HG02870 (cell line): Measurements from ENCODE around the gene ETS2.
"Not testable (repeated sequence)": the region's sequence is repeated elsewhere in the genome, so short reads cannot be mapped to it uniquely, and the experiment has no call there.

Experiments used
- ATAC-seq: cut with Tn5 transposase; IDR thresholded peaks from one replicate; pipeline ENCODE4 v1.9.1; 2021; ENCODE audit warnings: mild to moderate bottlenecking, moderate library complexity; ENCODE audit not compliant: unreplicated experiment

ETS2 gene

DNA sequence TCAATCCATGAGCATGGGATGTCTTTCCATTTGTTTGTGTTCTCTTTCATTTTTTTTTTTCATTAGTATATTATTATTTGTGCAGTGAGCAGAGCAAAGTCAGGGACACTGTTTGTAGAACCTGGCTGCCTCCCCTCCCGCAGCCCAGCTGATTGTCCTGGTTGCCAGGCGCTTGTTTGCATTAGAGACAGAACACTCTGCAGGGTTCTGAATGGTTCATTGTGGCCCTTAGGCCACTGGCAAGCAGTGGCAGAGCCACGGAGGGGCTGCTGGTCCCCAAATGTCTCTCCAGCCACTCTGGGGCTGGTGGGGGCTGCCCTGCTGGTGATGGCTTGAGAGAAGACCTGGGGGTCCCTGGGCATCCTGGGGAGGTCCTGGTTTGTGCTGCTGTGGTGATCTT lies 29.0 kb downstream of the ETS2 start:
- ATAC-seq: no peak

DNA sequence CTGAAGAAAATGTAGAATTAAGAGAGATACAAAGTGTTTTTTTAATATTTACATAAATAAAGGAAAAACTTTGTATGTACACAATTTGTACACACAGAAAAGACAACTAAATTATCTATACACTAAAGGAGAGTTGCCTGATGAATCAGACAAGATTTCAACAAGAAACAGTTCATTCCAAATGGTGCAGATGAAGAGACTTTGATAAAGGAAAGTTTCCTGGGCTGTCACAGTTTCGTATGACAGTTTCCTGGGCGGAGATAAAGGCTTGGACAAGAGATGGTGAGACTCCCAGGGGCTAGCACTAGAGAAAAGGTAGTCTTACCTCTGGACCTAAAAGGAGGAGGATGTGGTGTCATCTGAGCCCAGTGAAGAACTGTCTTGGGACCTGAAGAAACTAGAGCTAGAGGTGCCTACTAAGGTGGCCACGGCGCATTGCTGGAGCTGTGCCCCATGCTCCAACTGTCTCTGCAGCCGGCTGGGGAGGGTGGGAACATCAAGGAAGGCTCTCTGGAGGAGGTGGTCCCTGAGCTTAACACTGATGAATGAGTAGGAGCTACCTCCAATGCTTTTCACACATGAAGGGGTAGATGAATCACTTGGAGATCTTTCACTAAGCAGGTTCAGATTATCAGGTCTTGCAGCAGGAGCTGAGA lies 32.2 kb downstream of the ETS2 start:
- ATAC-seq: no peak

DNA sequence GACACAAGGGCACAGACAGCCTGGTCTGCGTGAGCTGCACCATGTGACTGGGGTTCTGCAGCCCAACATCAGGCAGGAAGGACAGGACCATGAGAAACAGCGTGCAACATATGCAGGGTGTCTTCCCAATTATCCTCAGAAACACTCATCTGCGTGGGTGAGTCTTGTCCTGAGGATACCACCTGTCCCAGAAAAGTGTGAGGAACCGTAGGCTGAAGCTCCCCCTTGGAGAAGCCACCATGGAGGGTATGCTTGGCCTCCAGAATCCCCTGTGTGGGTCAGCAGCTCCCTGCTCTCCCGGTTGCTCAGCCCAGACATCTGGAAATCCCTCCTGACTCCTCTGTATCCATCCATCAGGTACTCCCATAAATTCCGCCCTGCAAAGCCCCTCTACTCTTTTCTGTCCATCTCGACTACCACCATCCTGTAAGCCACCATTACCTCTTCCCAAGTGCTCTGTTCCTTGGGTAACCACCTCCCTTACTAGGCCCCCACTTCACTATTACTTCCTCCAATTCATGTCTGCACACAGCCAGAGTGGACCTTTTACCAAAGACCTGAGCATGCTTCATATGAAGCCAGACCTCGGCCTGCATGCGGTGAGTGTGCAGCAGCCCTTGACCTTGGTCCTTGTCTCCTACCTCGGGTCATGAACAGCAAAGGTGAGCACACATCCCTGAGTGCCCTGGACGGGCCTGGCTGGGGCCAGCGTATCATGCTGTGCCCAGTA lies 33.0 kb downstream of the ETS2 start:
- no peak for ATAC-seq

DNA sequence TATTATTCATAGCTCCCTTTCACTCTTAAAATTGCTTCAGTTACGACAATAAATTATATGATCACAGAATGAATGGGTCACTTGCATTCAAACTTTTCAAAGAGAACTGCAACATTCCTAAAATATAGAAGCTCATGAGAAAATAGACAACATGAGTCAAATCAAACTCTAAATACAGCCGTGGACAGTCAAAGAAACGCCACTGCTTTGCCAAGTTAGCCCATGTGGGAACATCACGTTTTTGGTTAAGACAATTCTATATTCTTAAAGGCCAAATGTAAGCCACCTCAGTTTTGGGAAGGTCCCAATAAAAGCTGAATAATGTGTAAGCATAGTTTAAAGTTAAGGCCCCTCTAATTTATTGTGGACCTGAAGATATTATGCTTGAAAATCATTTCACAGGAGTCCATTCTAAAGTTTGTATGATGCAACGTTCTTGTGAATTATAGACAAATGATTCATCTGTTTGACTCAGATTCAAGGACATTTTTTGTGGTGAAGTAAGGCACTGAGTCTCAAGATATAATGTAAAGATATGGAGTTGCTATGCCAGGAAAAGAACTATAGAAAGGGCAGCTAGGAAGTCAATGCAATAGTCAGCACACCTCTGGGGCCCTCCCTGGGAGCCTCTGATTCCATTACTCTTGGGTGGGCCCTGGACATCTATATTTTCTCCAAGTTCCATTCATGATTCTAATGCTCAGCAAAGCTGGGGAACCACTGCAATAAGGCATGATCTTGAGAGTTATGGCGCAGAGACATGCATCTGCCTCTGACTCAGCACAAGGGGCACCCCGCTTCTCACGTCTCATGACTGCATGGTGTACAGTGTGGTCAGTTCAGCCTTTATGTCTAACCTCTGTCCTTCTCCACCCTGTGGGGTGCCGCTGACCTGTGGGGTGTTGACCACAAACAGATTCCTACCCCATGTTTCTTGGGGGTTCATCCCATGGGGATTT lies 33.9 kb downstream of the ETS2 start:
- no peak for ATAC-seq

DNA sequence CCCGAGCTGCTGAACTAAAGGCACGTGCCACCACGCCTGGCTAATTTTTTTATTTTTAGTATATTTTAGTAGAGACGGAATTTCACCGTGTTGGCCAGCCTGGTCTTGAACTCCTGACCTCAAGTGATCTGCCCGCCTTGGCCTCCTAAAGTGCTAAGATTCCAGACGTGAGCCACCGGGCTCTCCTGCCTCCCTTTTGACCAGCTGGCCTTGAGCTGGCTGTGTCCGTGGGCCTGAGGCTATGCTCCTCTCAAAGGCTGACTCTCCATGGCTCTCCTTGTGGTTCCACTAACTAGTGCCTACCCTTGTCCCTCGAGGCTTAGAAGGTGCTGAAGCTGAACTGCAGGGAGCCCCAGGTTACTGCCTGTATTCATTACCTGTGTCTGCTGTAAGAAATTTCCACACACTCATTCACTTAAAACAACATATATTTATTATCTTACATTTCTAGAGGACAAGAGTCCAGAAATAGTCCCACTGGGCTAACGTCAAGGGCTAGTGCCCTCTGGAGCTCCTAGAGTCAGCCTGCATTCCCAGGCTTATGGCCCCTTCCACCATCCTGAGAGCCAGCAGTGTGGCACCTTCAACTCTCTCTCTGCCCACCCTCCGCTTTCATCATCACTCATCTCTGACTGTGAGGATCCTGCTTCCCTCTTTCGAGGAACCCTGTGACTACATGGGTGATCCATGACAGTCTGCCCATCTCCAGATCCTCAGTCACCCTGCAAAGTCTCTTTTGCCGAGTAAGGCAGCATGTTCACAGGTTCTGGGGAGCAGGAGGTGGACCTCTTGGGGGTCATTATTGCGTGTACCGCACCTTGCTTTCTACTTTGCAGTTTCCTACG lies 34.9 kb downstream of the ETS2 start:
- ATAC-seq: no peak

DNA sequence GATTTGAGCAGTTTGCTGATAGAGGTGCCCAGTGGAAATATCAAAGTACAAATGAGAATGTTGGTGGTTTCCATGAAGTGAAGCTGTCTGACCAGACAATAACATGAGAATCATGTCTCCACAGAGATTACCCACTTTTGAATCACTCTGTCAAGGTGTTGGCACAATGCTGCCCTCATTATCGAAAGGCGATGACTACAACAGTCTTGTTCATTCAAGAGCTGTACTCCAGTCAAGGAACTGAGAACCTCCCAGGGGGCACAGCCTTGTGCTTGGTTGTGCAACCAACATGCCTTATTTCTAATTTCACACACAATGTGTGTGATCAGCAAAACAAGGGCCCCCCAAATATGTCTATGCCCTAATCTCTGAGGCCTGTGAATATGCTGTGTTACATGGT lies 35.7 kb downstream of the ETS2 start:
- no peak for ATAC-seq

DNA sequence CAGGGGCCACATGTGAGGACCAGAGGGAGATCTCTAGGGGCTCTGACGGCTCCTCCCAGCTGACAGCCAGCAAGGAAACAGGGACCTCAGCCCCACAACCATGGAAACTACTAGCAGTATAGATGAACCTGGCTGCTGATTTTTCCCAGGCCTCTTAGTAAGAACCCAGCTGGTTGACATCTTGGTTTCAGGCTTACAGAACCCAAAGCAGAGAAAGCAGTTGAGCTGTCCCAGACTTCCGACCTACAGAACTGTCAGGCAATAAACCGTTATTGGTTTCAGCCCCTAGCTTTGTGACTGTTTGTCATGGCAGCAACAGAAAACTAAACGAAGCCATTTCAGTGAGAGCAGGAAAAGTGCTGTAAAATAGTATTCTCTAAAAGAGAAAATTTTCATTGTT lies 36.4 kb downstream of the ETS2 start:
- ATAC-seq: no peak

DNA sequence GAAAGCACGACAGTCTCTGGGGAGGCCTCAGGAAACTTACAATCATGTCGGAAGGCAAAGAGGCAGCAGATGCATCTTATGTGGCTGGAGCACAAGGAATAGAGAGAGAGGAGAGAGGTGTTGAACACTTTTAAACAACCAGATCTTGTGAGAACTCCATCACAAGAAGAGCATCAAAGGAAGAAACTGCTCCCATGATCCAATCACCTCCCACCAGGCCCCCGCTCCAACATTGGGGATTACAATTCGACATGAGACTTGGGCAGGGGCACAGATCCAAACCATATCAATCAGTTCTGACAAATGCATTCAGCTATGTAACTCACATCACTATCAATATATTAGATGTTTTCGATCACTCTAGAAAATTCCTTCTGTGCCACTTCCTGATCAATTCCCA lies 37.6 kb downstream of the ETS2 start:
- no peak for ATAC-seq

DNA sequence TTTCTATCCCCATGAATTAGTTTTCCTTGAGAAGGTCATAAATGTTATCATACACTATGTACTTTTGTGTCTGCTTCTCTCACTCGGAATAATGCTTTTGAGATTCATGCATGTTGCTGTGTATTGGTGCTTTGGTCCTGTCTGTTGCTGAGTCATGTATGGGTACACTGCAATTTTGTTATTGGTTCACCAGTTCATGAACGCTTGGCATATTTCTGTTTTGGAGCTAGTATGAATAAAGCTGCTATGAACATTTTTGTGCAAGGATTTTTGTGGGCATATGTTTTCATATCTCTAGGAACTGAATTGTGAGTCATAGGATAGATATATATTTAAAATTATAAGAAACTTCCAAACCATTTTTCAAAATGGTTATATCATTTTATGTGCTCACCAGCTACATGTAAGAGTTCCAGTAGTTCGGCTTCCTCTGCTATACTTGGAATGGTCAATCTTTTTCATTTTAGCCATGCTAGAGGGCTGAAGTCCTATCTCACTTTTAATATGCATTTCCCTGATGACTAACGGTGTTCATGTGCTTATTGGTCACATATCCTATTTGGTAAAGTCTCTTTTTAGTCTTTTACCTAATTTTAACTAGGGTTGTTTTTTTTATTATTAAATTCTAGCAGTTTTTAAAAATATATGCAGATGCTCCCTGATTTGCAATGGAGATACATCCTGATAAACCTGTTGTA lies 38.2 kb downstream of the ETS2 start:
- ATAC-seq: no peak

DNA sequence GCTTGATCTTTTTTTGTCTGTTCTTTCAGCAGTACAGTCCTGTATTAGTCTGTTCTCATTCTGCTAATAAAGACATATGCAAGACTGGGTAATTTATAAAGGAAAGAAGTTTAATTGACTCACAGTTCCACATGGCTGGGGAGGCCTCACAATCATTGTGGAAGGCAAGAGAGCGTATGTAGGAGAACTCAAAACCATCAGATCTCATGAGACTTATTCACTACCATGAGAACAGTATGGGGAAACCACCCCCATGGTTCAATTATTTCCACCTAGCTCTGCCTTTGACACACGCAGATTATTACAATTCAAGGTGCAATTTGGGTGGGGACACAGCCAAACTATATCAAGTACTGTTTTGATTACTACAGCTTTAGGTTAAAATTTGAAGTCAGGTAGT lies 39.6 kb downstream of the ETS2 start:
- ATAC-seq: not testable (repeated sequence)

DNA sequence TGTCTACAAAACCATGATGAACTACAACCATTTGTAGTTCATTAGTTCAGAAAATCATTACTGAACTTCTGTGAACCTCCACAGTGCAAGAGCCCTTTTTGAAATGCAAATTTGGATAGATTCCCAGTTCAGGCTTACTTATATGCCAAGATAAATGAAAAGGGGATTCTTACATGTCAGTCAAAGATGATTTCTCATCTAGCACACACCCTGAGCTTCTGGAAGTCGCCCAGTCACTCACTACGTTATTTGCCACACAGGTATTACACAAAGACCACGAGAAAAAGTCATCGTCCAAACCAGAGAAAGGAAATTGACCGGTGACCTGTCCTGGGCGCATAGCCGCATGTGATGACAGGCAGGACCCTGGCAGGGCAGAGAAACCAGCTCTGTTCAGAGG lies 41.8 kb downstream of the ETS2 start:
- ATAC-seq: no peak

DNA sequence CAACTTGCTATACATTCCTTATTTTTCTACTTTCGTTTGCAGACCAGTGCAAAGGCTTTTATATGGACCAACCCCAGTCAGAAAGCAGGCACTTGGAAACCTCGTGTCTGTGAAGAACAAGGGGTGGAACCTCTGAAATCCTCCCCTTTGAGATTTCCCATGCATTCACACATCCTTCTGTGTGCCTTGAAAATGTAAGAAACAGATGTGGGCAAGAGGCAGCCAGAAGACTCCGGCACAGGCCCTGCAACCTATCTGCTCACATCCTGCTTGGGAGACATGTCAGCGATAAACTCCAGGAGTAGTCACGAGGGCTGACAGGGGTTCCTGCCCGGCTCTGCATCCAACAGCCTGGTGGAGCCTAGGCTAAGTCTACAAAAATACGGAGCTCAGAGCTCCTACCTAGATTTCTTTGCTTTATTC lies 42.5 kb downstream of the ETS2 start:
- ATAC-seq: no peak

DNA sequence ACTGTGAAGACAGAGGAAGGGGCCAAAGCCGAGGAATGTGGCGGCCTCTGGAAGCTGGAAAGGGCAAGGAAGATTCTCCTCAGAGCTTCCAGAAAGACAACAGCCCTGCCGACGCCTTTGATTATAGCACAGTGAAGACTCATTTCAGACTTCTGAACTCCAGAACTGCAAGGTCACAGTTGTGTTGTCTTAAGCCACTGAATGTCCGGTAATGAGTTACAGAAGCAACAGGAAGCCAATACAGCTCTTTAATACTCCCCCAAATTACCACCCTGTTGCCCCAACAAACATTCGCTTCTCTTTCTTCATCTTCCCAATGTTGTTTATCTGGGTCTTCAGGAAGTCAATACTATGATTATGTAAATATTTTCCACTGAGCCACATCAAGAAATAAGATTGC lies 44.0 kb downstream of the ETS2 start:
- ATAC-seq: no peak

DNA sequence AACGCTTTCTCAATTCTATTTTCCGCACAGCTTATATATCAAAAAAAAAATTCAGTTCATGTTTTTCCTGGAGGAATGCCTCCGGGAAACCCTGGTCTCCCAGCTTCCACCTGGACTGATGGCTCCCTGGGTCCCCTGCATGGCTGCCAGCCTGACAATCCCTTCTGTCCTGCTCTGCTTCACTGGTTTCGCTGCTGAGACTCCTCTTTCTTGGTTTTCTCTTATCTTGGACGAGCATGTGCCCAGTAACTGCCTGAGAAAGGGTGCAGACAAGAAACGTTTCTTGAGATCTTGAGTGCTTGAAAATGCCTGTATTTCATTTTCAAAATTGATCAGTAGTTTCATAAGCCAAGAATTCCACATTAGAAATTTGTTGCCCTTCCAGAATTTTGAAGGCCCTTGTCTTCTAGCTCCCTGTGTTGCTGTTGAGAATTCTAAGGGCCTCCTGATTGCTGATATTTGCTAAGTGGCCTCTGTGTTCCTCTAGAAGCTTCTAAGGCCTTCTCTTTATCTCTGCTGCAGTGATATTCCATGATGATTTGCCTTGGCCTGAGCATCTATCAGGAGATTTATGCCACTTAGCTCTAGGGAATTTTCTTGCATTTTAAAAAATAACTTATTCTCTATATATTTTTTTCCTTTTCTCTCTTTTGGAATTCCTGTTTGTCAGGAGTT lies 44.7 kb downstream of the ETS2 start:
- no peak for ATAC-seq

DNA sequence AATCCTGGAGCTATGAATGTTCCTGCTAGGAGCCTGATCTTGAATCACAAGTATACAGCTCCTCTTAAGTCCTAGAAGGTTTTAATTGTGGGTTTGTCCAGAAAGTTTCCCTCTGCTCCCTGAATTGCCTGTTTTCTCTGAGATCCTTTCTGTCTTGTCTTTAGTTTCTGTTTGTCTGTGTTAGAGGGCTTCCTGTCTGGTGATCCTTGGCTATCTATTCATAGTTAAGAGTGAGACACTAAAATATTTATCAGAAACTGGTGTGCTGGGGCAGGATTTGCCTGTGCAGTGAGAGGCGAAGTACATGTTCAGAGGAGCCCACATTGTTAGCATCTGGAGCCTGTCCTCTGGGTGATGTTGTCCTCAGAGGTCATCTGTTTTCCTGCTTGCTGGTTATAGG lies 45.4 kb downstream of the ETS2 start:
- ATAC-seq: no peak

DNA sequence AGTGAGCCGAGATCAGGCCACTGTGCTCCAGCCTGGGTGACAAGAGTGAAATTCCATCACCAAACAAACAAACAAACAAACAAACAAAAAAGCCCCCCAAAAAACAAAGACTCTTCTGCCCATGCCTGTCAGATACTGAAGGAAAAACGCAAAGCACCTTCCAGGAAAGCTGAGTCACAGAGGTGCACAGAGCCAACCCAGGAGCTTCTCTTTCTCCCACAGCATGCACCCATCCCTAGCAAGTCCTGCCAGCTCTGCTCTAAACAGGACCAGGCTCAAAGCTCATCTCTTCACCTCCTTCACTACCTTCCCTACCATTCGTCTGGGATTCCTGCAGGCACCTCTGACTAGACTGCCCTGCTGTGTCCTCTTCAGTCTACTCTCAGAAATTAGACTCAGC lies 46.5 kb downstream of the ETS2 start:
- no peak for ATAC-seq

DNA sequence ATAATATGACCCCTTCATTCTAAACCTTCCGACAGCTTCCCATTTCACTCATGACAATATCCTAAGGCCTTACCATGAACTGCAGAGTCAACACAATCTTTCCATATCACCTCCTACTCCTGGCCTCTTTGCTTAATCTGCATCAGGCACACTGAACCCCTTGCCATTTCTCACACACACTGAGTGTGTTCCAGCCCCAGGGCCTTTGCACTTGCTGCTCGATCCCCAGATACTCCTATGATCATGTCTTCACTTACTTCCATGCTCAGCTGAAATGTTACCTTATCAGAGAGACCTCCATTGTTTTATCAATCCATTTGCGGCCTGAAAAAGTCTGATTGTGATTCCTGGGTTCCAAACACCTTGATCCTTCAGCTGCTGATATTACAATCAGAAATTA lies 47.0 kb downstream of the ETS2 start:
- no peak for ATAC-seq

DNA sequence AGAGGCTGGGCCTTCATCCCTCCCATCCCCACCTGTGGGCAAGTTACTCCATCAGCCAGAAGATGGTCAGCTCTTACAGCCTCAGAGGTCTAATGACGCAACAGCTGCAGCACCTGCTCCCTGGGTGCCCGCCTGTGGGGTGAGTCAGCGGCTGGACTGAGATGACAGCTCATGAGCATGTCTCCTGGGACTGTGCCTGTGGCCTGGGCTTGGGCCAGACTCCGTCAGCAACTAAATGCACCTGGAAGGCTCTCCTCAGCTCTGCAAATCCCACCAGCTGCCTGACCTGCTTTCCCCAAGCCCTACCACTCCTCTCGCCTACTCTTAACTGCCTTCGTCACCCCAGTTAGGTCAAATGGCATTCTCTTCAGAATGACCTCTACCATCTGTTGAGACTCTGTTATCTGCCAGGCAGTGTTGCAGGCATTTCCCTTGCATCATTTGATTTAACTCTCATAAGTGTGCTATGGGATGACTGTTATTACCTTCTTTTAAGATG lies 47.7 kb downstream of the ETS2 start:
- no peak for ATAC-seq

DNA sequence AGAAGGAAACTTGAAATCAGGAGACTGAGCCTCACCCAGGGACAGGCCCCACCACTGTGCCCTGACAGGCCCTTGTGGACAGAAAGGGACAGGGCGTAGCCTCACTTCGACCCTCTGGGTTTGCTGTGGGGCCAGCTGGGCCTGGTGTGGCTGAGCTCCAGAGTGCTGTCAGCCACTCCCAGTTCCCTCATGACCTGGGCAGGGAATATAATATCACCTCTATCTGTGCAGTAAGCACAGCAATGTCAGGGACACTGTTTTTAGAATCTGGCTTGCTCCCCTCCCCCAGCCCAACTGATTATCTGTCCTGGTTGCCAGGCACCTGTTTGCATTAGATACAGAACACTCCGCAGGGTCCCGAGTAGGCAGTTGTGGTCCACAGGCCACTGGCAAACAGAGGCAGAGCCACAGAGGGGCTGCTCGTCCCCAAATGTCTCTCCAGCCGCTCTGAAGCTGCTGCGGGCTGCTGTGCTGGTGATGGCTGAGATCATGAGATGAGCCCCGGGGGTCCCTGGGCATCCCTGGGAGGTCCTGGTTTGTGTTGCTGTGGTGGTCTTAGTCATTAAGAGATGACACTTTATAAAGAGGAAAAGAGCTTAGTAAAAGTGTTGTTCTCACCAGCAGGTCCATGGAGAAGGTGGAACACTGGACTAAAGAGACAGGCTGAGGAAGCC lies 51.6 kb downstream of the ETS2 start:
- no peak for ATAC-seq
